ENCODE results near the gene JOSD1. TPM values are rescaled to one million over a fixed set of nuclear protein-coding genes. Genes with fewer than 3 reads are reported as not detected.

The JOSD1 gene
- total RNA-seq, 4 donors from 2014 or later = 47.5 to 67.0 (median 64.6) TPM

- 0% methylated on average over 4 of the region's 4 CpGs for WGBS, 2 donors (ENCODE audit: low coverage in 1 of 2)
- H3K4me3 ChIP-seq = peak overlapping the region; percentile 85 to 88
- peak overlapping the region; percentile 87 to 100 (median 99) for H3K27ac ChIP-seq
- TF ChIP-seq POLR2A (IDR thresholded peaks at IDR 0.05) (no peak), POLR2AphosphoS5 (IDR thresholded peaks at IDR 0.05) (peak; percentile 3)
- H3K36me3 ChIP-seq = peaks cover 0 to 22% of the 10 kb centered on the region in 2 donors
- no peaks in the 10 kb centered on the region for H3K9me3 ChIP-seq
- peaks cover 6 to 48% (median 14%) of the 10 kb centered on the region in 3 donors for H3K4me1 ChIP-seq
- no peak for ATAC-seq
- H3K27me3 ChIP-seq = no peaks in the 10 kb centered on the region
These were observed 6.1 kb upstream of the JOSD1 start for GRCh38 chr22:38706901-38707195.

- peaks cover 6 to 51% (median 14%) of the 10 kb centered on the region in 3 donors for H3K4me1 ChIP-seq
These were observed 5.6 kb upstream of the JOSD1 start for GRCh38 chr22:38706101-38706900.

GRCh38 chr22:38705235-38706100 lies 4.7 kb upstream of the JOSD1 start, which contains the start of gene GTPBP1:
GTPBP1 (plus strand) TSS chr22:38705944; CDS start chr22:38705956, 12 bp downstream.
- Histone ChIP-seq H3K9me3 (no peaks in the 10 kb centered on the region), H3K27ac (peak within 1 kb of the TSS; percentile 87 to 100 (median 99)), H3K27me3 (no peaks in the 10 kb centered on the region), H3K36me3 (peaks cover 0 to 15% of the 10 kb centered on the region in 2 donors), H3K4me1 (peaks cover 6 to 53% (median 14%) of the 10 kb centered on the region in 3 donors), H3K4me3 (peak within 1 kb of the TSS; percentile 85 to 88)
- no peak for TF ChIP-seq EP300 (IDR thresholded peaks at IDR 0.05)
- peak; percentile 83 to 90 for TF ChIP-seq POLR2A (IDR thresholded peaks at IDR 0.05)
- TF ChIP-seq POLR2AphosphoS5 (IDR thresholded peaks at IDR 0.05) = peak; percentile 73
- peak in 1 of 4 experiments; percentile 41 for TF ChIP-seq CTCF (IDR thresholded peaks at IDR 0.05)
- ATAC-seq = peak; percentile 91
- WGBS, 2 donors (ENCODE audit: low coverage in 1 of 2) = 0% methylated on average over 5 to 18 of the region's 55 CpGs

More at GRCh38 chr22:38706101-38706900, 5.6 kb upstream of the JOSD1 start:
- Histone ChIP-seq H3K36me3 (peaks cover 0 to 22% of the 10 kb centered on the region in 2 donors), H3K27ac (peak overlapping the region; percentile 87 to 100 (median 99)), H3K9me3 (no peaks in the 10 kb centered on the region), H3K27me3 (no peaks in the 10 kb centered on the region), H3K4me3 (peak overlapping the region; percentile 85 to 88)
- ATAC-seq = peak; percentile 5
- TF ChIP-seq POLR2AphosphoS5 (IDR thresholded peaks at IDR 0.05) (peak; percentile 6), POLR2A (IDR thresholded peaks at IDR 0.05) (no peak)
- 0 to 1% methylated on average over 9 to 12 of the region's 80 CpGs for WGBS, 2 donors (ENCODE audit: low coverage in 1 of 2)

GRCh38 chr22:38704654-38705234 lies 4.0 kb upstream of the JOSD1 start:
- H3K27ac ChIP-seq = peak overlapping the region; percentile 75 to 100 (median 86)
- peaks cover 6 to 54% (median 14%) of the 10 kb centered on the region in 3 donors for H3K4me1 ChIP-seq
- H3K4me3 ChIP-seq = peak overlapping the region; percentile 17 to 40
- no peaks in the 10 kb centered on the region for H3K9me3 ChIP-seq
- no peak for ATAC-seq
- TF ChIP-seq POLR2AphosphoS5 (IDR thresholded peaks at IDR 0.05) (no peak), POLR2A (IDR thresholded peaks at IDR 0.05) (no peak), CTCF (IDR thresholded peaks at IDR 0.05) (no peak), EP300 (IDR thresholded peaks at IDR 0.05) (no peak)
- H3K27me3 ChIP-seq = no peaks in the 10 kb centered on the region
- 8 to 16% methylated on average over 10 of the region's 10 CpGs for WGBS, 2 donors (ENCODE audit: low coverage in 1 of 2)
- H3K36me3 ChIP-seq = peaks cover 0 to 7% of the 10 kb centered on the region in 2 donors

- peaks cover 0 to 66% (median 34%) of the 10 kb centered on the region in 3 donors for H3K4me1 ChIP-seq
These were observed 414 bp downstream of the JOSD1 start for GRCh38 chr22:38700270-38700788.

More at GRCh38 chr22:38700270-38700788, 414 bp downstream of the JOSD1 start:
- Histone ChIP-seq H3K36me3 (no peaks in the 10 kb centered on the region), H3K9me3 (no peaks in the 10 kb centered on the region), H3K27me3 (no peaks in the 10 kb centered on the region), H3K27ac (peak overlapping the region; percentile 81 to 99 (median 94)), H3K4me3 (peak overlapping the region; percentile 46 to 89)
- ATAC-seq = peak; percentile 53
- TF ChIP-seq CTCF (IDR thresholded peaks at IDR 0.05) = no peak
- TF ChIP-seq POLR2AphosphoS5 (IDR thresholded peaks at IDR 0.05) = peak; percentile 51
- no peak for TF ChIP-seq EP300 (IDR thresholded peaks at IDR 0.05)
- TF ChIP-seq POLR2A (IDR thresholded peaks at IDR 0.05) = no peak
- WGBS, 2 donors (ENCODE audit: low coverage in 1 of 2) = 0% methylated on average over 5 to 7 of the region's 57 CpGs

All from gastroesophageal sphincter (tissue), 4 donors.